Anterior cingulate cortex (tissue), 58 donors: ENCODE measurements around the gene SPINK14.

Experiments
- DNase-seq, 58 donors: peaks; one replicate each; lab custom pipeline; 2025; lab: John Stamatoyannopoulos, UW

Gene SPINK14

DNA sequence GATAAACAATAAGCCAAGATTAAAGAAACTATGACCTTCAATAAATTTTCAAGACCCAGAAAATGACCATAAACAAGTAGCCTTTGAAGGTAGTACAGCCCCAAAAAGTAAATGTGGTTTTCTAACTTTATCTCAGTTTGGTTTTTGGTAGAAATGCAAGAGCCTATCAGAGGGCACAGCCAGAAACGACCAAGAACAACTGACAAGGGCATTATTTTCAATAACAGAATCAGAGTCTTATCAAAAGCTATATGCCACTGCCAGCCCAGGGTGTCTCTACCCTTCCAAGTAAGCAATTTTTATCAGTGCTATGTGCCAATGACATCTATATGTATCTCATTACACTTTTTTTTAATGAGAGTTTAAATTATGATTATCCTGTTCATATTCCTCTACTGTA lies 22.7 kb downstream of the SPINK14 start:
- DNase-seq: no peak

DNA sequence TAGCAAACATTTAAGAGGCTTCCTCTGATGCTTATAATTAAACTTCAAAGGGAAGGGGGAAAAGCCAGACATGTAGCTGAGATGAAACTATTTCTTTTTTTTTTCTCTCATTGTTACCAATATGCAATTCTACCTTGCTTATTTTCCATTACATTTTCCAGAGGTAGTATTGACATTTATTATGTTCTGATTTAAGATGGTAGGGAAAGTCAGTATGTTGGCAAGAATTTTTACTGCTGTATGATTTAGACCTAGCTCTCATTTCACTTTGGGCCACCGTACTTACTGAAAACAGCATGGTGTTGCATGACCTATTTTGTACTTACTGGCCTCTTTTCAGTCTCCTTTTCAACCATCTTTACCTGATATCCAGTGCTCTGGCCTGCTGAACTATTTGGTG lies 24.9 kb downstream of the SPINK14 start:
- DNase-seq: no peak

DNA sequence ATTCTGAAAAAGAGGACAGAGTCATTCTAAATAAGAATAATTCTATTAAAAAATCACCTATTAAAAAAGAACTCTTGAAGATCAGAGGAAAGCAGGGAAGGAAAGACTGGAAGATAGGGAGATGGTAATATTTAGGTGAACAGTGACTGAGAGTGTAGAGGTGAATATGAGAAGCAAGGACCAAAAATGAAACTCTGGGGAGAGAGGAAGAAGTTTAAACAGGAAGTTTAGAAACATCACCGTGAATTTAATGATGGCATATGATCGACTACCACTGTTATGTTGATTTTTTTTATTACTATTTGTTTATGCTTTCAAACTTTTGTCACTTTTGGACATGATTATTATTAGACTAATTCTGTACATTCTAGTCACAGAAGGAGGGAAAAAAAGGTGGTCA lies 32.8 kb downstream of the SPINK14 start:
- no peak for DNase-seq

DNA sequence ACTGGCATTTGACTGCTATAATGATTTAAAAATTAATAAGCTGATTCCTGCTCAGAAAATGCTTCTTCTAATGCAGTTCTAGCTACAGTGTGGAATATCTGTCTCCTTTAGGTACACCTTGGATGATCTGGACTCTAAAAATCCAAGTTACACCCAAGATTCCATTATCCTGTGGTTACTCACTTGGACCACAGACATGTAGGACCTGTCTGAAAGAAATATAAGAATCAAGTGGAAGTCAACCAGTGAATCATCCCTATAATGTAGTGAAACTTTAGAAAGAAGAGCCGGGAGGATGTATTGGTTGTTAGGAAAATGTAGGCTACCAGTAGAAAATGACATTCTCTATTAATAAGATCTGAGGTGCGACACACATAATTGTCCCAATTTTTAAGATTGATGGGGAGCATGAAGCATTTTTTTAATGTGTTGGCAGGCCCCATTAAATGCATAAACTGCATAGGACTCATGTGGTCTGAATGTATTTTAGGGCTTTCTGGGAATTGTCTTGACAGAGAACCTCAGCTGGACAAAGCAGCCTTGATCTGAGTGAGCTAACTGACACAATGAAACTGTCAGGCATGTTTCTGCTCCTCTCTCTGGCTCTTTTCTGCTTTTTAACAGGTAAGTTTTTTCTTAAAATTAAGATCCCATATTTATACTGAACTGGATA lies 34.3 kb downstream of the SPINK14 start, which contains the start of gene SPINK6:
TSS of gene SPINK6 (plus strand) at position 512 of the 673 bp plus-strand sequence. CDS start at position 567, 55 bp downstream.
- DNase-seq: no peak

DNA sequence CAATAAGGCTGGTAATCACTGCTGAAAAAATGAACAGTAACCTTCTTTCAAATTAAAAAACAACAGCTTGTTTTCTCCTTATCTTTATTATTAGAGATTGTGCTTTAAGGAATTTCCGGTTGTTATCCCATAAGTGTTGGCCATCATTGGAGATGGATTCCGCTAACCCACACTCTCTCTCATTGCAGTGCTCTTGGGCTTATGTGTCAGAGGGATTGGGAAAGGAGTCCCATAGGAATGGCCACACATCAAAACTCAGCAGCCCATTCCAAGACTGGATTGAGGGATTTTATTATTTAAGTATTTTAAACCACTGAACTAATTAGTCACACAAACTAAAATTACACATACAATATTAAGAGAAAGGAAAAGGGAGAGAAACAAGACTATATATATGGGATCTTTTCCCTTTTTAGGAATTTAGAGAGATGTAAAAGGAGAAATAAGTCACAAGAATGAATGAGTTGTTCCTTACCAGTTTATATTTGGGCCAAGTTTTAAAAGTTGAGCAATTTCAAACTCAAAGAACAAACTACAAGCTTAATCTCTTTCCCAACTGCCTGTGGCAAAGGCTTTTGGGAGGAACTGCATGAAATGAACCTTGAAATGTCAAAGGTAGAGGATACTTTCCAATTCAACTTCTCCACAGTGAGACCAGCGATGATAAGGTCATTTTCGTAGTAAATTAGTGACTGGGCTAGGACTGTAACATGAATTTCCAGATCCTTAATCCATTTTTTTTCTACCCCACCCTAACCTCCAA lies 36.9 kb downstream of the SPINK14 start:
- no peak for DNase-seq

DNA sequence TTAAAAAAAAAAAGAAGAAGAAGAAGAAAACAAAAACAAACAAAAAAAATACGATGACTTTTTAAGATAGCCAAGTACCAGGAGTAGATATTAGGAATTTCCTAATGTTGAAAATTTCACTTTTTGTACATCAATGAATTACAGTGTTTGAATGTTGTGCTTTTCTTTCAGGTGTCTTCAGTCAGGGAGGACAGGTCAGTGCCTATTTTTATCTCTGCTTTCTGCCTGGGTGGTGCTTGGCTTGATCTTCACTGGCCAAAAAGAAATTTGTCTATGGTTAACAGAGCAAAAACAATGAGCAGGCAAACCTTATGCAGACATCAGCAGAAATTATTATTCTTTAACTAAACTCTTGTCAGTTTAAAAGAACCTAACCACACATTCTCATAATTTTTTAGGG lies 37.5 kb downstream of the SPINK14 start:
- DNase-seq: no peak

DNA sequence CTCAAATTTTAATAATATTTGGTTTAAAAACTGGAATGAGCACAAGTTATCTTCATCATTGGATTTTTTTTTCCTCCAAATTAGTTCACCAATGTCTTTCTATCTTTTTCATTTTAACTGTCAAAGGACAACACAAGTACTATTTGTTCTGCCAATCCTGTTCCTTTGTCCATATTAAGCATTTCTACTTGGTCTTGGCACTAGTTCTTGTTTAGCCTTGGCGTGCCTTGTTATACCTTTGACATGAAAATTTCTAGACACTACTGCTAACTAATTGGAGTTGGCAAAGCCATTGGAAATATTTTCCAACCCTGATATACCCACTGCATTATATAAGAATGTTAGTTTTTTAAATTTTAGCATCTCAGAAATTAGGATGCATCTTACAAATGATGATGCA lies 38.3 kb downstream of the SPINK14 start:
- peak in 1 of 58 donors; percentile 38 for DNase-seq

DNA sequence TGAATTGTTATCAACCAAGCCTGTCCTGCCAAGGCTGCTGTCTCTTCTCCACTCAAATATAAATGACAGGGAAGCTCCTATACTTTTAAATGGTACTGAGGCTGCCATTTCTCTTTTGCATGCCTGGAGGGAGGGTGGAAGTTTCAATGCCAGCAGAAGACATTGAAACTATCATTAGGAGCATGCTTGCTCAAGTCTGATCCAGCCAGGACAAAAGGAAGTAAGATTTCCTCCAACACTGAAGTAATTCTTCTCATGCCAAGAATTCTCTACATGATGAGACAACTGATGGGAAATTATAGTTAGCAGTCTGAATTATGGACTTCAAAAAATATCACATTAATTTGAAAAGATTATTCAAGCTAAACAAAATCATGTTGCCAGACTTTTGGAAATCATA lies 39.9 kb downstream of the SPINK14 start:
- DNase-seq: no peak

DNA sequence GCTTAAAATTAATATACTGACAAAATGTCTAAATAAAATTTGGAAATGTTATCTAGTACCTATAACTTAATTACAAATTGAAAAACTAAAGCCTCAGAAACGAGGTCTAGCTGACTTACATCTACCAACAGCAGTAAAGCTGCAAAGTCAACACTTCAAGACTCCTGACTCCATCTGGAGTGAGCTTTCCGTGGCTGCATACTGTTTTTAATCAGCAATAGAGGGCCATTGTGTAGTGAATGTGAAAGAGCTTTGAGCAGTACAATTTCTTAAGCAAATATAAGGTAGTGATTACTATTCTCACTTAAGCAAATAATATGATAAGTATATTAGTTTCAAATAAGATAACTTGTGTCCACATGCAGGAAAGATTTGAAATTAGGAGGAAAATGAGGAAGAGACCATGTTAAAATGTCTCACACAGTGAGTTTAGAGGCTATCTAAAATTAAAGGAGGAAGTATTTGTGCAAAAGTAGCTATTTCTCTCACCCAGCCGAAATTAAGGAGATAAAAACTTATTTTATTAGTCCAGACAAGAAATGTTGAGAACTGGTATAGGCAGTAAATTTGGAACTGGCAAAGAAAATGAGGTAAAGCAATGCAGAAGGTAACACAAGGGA lies 40.9 kb downstream of the SPINK14 start:
- DNase-seq: no peak

DNA sequence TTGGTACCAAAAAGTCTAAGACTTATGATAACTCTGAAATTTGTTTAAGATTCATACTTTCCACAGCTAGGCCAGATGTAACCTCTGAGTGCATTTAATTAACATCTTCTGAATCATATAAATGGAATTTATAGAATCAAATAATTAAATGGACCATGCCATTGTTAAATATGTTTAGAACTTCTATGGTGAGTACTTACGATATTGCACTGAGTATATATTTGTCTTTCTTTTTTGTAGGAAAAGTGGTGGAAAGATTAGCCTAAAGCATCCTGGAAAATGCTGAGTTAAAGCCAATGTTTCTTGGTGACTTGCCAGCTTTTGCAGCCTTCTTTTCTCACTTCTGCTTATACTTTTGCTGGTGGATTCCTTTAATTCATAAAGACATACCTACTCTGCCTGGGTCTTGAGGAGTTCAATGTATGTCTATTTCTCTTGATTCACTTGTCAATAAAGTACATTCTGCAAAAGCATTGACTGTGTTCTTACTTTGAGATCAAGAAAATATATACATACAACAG lies 46.4 kb downstream of the SPINK14 start:
- no peak for DNase-seq

DNA sequence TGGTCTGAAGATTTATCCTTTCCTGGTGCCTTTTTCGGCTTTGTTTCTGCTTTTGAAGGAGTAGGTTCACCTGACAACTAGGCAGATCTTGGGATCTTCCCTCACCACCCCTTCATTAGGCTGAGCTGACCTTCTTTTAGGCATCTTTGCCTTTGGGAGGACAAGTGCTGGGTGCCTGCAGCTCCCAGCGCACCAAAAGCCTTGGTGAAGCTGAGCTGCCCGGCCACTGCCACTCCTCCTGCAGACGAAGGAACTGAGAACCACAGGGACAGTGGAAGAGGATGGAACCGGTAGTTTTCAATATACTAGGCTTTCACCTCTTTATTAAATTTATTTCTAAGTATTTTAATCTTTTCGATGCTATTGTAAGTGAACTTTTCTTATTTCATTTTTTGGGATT lies 53.2 kb downstream of the SPINK14 start:
- no peak for DNase-seq

DNA sequence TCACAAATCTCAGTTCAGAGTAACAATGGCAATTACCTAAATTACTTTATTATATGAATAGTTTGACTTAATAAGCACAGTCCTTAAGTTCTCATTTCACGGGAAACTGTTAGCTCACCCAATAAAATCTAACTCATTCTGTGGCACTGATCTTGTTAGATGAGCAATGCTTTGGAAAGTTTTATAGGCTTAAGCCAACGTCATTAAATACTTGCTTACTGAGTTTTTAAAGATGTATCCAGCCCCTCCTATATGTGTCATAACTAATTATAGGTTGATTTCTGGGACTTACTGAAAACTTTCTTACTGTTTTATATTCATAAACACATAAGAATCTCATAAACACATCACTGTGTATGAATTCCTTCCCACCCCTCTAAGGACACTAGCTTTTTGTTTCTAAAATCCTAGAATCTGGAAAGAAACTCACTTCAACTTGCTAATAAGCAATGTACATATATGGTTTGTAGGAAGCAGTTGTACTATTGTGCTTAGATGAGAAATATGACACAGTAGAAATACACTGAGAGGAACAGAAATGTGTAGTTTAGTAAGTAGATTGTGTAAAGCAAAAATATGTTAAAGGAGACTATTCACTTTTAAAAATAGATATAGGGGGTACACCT lies 55.9 kb downstream of the SPINK14 start:
- DNase-seq: no peak
